Vagina (tissue), 2 donors: ENCODE data around the gene MPHOSPH9. TPM values are rescaled to one million over a fixed set of nuclear protein-coding genes. Genes with fewer than 3 reads are reported as not detected.

Experiments used
- DNase-seq, 2 donors: peaks; one replicate each; pipeline ENCODE4 v3.0.0-alpha.2; 2017; ENCODE audit errors: extremely low spot score in 2 of 2
- H3K27ac ChIP-seq: fragments of 200-600 bp; sonication (generic); one replicate; pipeline ENCODE4 v1.5.1; 2019
- H3K27me3 ChIP-seq: fragments of 200-600 bp; sonication (generic); one replicate; pipeline ENCODE4 v1.5.1; 2019
- H3K36me3 ChIP-seq, 2 donors: fragments of 200-600 bp; sonication (generic); one replicate each; pipeline ENCODE4 v1.5.1; 2017 to 2019
- H3K4me1 ChIP-seq: fragments of 200-600 bp; sonication (generic); one replicate; pipeline ENCODE4 v1.5.1; 2019
- H3K4me3 ChIP-seq, 2 donors: fragments of 200-600 bp; sonication (generic); 1 replicate in 1 of 2; 2 replicates in 1 of 2; pipeline ENCODE4 v1.5.1; 2016 to 2019
- H3K9me3 ChIP-seq: fragments of 200-600 bp; sonication (generic); one replicate; pipeline ENCODE4 v1.5.1; 2019
- CTCF ChIP-seq, 3 experiments: fragments of 450-650 bp in 2 of 3; fragments of 200-600 bp in 1 of 3; sonication (generic) in 1 of 3; IDR thresholded peaks; one replicate each; pipeline ENCODE4 v1.5.1; 2017 to 2019; ENCODE audit warnings: antibody characterized with exemption in 3 of 3, mild to moderate bottlenecking in 2 of 3, moderate library complexity in 2 of 3
- POLR2A ChIP-seq, 2 donors: fragments of 450-650 bp; IDR thresholded peaks; one replicate each; pipeline ENCODE4 v1.6.1; 2017; ENCODE audit warnings: antibody characterized with exemption in 2 of 2, mild to moderate bottlenecking in 2 of 2, moderate library complexity in 2 of 2
- POLR2AphosphoS5 ChIP-seq, 2 donors: sonication (generic); formaldehyde crosslinking; IDR thresholded peaks; one replicate each; pipeline ENCODE4 v1.9.0; 2017; ENCODE audit warnings: antibody characterized with exemption in 2 of 2, mild to moderate bottlenecking in 2 of 2, low read depth in 1 of 2; ENCODE audit not compliant: insufficient read depth in 1 of 2
- intact Hi-C: fragments of 100-400 bp; cut with DNase I; formaldehyde crosslinking; loops from one replicate; pipeline ENCODE4 v1.15.1; 2023
- total RNA-seq: library from RNA; depleted of rRNA; stranded (reverse); fragments of >200 nt; gene quantifications from one replicate; pipeline ENCODE4 v1.2.3, GENCODE V29; 2016

The MPHOSPH9 gene
- total RNA-seq, 1 donor from 2014 or later: 17.9 TPM

GRCh38 chr12:123142921-123143735 is 89.8 kb downstream of the MPHOSPH9 start:
- no peak for TF ChIP-seq POLR2A (IDR thresholded peaks at IDR 0.05)
- TF ChIP-seq POLR2AphosphoS5 (IDR thresholded peaks at IDR 0.05; ENCODE audit: insufficient read depth in 1 of 2, low read depth in 1 of 2): no peak
- no peak for TF ChIP-seq CTCF (IDR thresholded peaks at IDR 0.05)
- Histone ChIP-seq H3K27me3 (no peaks in the 10 kb centered on the region), H3K4me1 (peaks cover 45% of the 10 kb centered on the region), H3K36me3 (no peaks in the 10 kb centered on the region), H3K27ac (peak overlapping the region; percentile 78), H3K9me3 (no peaks in the 10 kb centered on the region), H3K4me3 (no peak overlapping the region)
- intact Hi-C loops: no loop called here
- DNase-seq: no peak

- Histone ChIP-seq H3K36me3 (no peaks in the 10 kb centered on the region), H3K9me3 (no peaks in the 10 kb centered on the region), H3K4me3 (no peak overlapping the region), H3K27ac (peak overlapping the region; percentile 78), H3K4me1 (peaks cover 45% of the 10 kb centered on the region), H3K27me3 (no peaks in the 10 kb centered on the region)
- intact Hi-C loops: no loop called here
- DNase-seq: no peak
- TF ChIP-seq POLR2A (IDR thresholded peaks at IDR 0.05): no peak
- TF ChIP-seq CTCF (IDR thresholded peaks at IDR 0.05): no peak
- TF ChIP-seq POLR2AphosphoS5 (IDR thresholded peaks at IDR 0.05; ENCODE audit: insufficient read depth in 1 of 2, low read depth in 1 of 2): no peak
These were observed 90.5 kb downstream of the MPHOSPH9 start for GRCh38 chr12:123142518-123142840.

- Histone ChIP-seq H3K4me1 (peaks cover 45% of the 10 kb centered on the region), H3K9me3 (no peaks in the 10 kb centered on the region), H3K36me3 (no peaks in the 10 kb centered on the region), H3K4me3 (no peak overlapping the region), H3K27ac (peak overlapping the region; percentile 78), H3K27me3 (no peaks in the 10 kb centered on the region)
- intact Hi-C loops: no loop called here
- TF ChIP-seq POLR2A (IDR thresholded peaks at IDR 0.05) (no peak), POLR2AphosphoS5 (IDR thresholded peaks at IDR 0.05; ENCODE audit: insufficient read depth in 1 of 2, low read depth in 1 of 2) (peak; percentile 42 to 76)
- DNase-seq: peak in 1 of 2 donors; percentile 87
These were observed 91.1 kb downstream of the MPHOSPH9 start for GRCh38 chr12:123141615-123142517.

GRCh38 chr12:123140676-123141614 is 92.0 kb downstream of the MPHOSPH9 start:
- Histone ChIP-seq H3K36me3 (no peaks in the 10 kb centered on the region), H3K4me3 (no peak overlapping the region), H3K27me3 (no peaks in the 10 kb centered on the region), H3K27ac (peak overlapping the region; percentile 78), H3K4me1 (peaks cover 45% of the 10 kb centered on the region), H3K9me3 (no peaks in the 10 kb centered on the region)
- TF ChIP-seq POLR2AphosphoS5 (IDR thresholded peaks at IDR 0.05; ENCODE audit: insufficient read depth in 1 of 2, low read depth in 1 of 2) (no peak), POLR2A (IDR thresholded peaks at IDR 0.05) (no peak), CTCF (IDR thresholded peaks at IDR 0.05) (no peak)
- intact Hi-C loops: no loop called here
- DNase-seq: no peak
